Keratinocyte (primary cell): ENCODE results near the gene PLD4. TPM values are rescaled to one million over a fixed set of nuclear protein-coding genes. Genes with fewer than 3 reads are reported as not detected.

Source experiments
- DNase-seq: peaks from one replicate; pipeline ENCODE4 v3.0.0-alpha.2; 2011; ENCODE audit warnings: low read depth, missing footprints, low spot score
- FAIRE-seq: peaks from 2 replicates; lab custom pipeline; 2011; peaks lifted over from hg19 to GRCh38; lab: Jason Lieb, UNC
- H2AFZ ChIP-seq: 2 replicates; pipeline ENCODE4 v1.6.0; 2012; ENCODE audit warnings: low read length, control low read depth, inconsistent platforms; ENCODE audit not compliant: control insufficient read depth
- H3K27ac ChIP-seq: 2 replicates; pipeline ENCODE4 v1.5.1; 2011; ENCODE audit warnings: low read length; ENCODE audit not compliant: control insufficient read depth, insufficient read depth
- H3K27me3 ChIP-seq: 3 replicates; pipeline ENCODE4 v1.6.0; 2011; ENCODE audit warnings: low read length; ENCODE audit not compliant: control insufficient read depth, insufficient read depth; ENCODE audit errors: extremely low read depth
- H3K36me3 ChIP-seq, 2 experiments: 2 replicates in 1 of 2; 3 replicates in 1 of 2; pipeline ENCODE4 v1.5.1; 2011; ENCODE audit warnings: low read length in 2 of 2, mild to moderate bottlenecking in 1 of 2; ENCODE audit not compliant: control insufficient read depth in 2 of 2, insufficient read depth in 2 of 2; ENCODE audit errors: extremely low read depth in 1 of 2
- H3K4me1 ChIP-seq: 3 replicates; pipeline ENCODE4 v1.5.1; 2011; ENCODE audit warnings: low read length; ENCODE audit not compliant: control insufficient read depth, insufficient read depth; ENCODE audit errors: extremely low read depth
- H3K4me2 ChIP-seq: 3 replicates; pipeline ENCODE4 v1.6.0; 2011; ENCODE audit warnings: low read depth, low read length; ENCODE audit not compliant: control insufficient read depth, insufficient read depth; ENCODE audit errors: extremely low read depth
- H3K4me3 ChIP-seq, 3 experiments: fragments of 200-600 bp in 1 of 3; sonication (generic) in 1 of 3; 2 replicates in 2 of 3; 3 replicates in 1 of 3; pipeline ENCODE4 v1.5.1; 2011 to 2016; ENCODE audit warnings: low read length in 3 of 3, mild to moderate bottlenecking in 3 of 3, control low read depth in 2 of 3, inconsistent platforms in 1 of 3, low read depth in 1 of 3, mixed read lengths in 1 of 3, mixed run types in 1 of 3, moderate library complexity in 1 of 3; ENCODE audit not compliant: control insufficient read depth in 2 of 3, insufficient read depth in 2 of 3; ENCODE audit errors: extremely low read depth in 1 of 3
- H3K79me2 ChIP-seq: 2 replicates; pipeline ENCODE4 v1.6.0; 2012; ENCODE audit warnings: low read length; ENCODE audit not compliant: control insufficient read depth, insufficient read depth
- H3K9ac ChIP-seq: 3 replicates; pipeline ENCODE4 v1.6.0; 2011; ENCODE audit warnings: low read length; ENCODE audit not compliant: control insufficient read depth, insufficient read depth; ENCODE audit errors: extremely low read depth
- H3K9me1 ChIP-seq: 3 replicates; pipeline ENCODE4 v1.6.0; 2011; ENCODE audit warnings: low read length; ENCODE audit not compliant: control insufficient read depth, insufficient read depth; ENCODE audit errors: extremely low read depth
- H3K9me3 ChIP-seq: 2 replicates; pipeline ENCODE4 v1.5.1; 2012; ENCODE audit warnings: low read depth, low read length; ENCODE audit not compliant: control insufficient read depth
- H4K20me1 ChIP-seq: 3 replicates; pipeline ENCODE4 v1.6.0; 2011; ENCODE audit warnings: low read length; ENCODE audit not compliant: control insufficient read depth, insufficient read depth; ENCODE audit errors: extremely low read depth
- CTCF ChIP-seq, 3 experiments: IDR thresholded peaks in 1 of 3; conservative IDR thresholded peaks in 1 of 3; optimal IDR thresholded peaks in 1 of 3; 2 replicates in 2 of 3; 3 replicates in 1 of 3; pipeline versions ENCODE3 to v1.5.1; 2011; ENCODE audit warnings: low read length in 3 of 3, mild to moderate bottlenecking in 3 of 3, moderate library complexity in 2 of 3, control low read depth in 1 of 3, inconsistent platforms in 1 of 3; ENCODE audit not compliant: insufficient read depth in 2 of 3; ENCODE audit errors: extremely low read depth in 1 of 3
- EZH2 ChIP-seq: IDR thresholded peaks from one replicate; pipeline ENCODE4 v1.6.1; 2012; ENCODE audit warnings: inconsistent platforms, mild to moderate bottlenecking, low read length, moderate library complexity
- dilution Hi-C: fragments of 300-500 bp; cut with MboI; formaldehyde crosslinking; loops from one replicate; pipeline ENCODE4 v1.7.0; 2020; ENCODE audit warnings: low sequenced_read_pairs; ENCODE audit not compliant: extremely low pct_ligation_motif_present
- polyA plus RNA-seq, 5 experiments: library from polyadenylated mRNA; depleted of rRNA in 3 of 5; stranded (reverse) in 3 of 5; stranded (forward) in 1 of 5; unstranded in 1 of 5; fragments of >200 nt; gene quantifications; 1 replicate in 1 of 5; 2 replicates in 3 of 5; 3 replicates in 1 of 5; pipeline versions ENCODE4 v1.2.1 to v1.2.3, GENCODE V29; 2011 to 2012; ENCODE audit warnings: missing spikeins in 2 of 5, low read depth in 1 of 5, low replicate concordance in 1 of 5

PLD4 gene
- polyA plus RNA-seq, 1 donor (not counting 4 experiments of a cell fraction or from before 2014, with no cell fraction given) = not detected

DNA sequence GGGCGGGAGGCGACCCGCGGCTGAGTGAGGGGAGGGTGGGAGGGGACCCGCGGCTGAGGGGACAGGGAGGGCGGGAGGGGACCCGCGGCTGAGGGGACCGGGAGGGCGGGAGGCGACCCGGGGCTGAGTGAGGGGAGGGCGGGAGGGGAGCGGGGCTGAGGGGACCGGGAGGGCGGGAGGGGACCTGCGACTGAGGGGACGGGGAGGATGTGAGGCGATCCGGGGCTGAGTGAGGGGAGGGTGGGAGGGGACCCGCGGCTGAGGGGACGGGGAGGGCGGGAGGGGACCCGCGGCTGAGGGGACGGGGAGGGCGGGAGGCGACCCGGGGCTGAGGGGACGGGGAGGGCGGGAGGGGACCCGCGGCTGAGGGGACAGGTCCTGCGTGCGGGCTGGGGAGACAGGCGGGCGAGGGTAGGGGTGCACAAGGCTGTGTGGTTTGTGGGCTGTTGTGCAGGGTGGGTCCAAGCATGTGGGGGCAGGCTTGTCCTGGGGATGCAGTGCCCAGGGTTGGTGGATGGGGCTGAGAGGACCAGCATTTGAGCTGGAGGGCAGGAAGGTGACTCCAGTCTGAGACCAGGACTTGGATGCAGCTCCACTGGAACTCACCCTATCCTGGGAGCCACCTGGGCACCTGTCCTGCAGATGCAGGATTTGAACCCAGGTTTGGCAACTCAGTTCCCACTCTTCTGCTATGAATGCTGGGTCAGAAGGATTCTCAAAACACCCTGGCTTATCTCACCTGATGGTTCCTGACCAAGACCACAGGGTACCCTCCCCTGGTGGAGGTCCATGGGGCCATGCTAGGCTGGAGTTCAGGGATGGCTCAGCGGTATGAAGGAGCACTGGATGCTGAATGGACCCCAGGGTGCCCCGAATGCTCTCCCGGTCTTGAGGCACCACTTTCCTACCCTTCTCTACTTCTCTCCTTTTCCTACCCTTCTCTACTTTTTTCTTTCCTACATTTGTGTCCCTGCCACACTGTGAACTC lies 9.4 kb downstream of the PLD4 start:
- no peak overlapping the region for H2AFZ ChIP-seq
- H3K4me2 ChIP-seq = no peak overlapping the region
- no peaks in the 10 kb centered on the region for H3K9me3 ChIP-seq
- peaks cover 24% of the 10 kb centered on the region for H3K27me3 ChIP-seq
- peaks cover under 1 to 2% of the 10 kb centered on the region in 2 experiments for H3K36me3 ChIP-seq
- H3K4me1 ChIP-seq = no peaks in the 10 kb centered on the region
- H3K9me1 ChIP-seq = no peaks in the 10 kb centered on the region
- no peaks in the 10 kb centered on the region for H4K20me1 ChIP-seq
- DNase-seq = no peak
- no peak overlapping the region for H3K27ac ChIP-seq
- TF ChIP-seq CTCF (optimal IDR thresholded peaks at IDR 0.05 in 1 of 3, IDR thresholded peaks at IDR 0.05 in 1 of 3, conservative IDR thresholded peaks at IDR 0.05 in 1 of 3; ENCODE audit: extremely low read depth in 1 of 3, insufficient read depth in 2 of 3, low read length in 3 of 3) = no peak
- no peak for TF ChIP-seq EZH2
- dilution Hi-C loops = no loop called here
- peak overlapping the region in 1 of 3 experiments; percentile 36 for H3K4me3 ChIP-seq
- H3K9ac ChIP-seq = no peak overlapping the region
- no peaks in the 10 kb centered on the region for H3K79me2 ChIP-seq
- no peak for FAIRE-seq

DNA sequence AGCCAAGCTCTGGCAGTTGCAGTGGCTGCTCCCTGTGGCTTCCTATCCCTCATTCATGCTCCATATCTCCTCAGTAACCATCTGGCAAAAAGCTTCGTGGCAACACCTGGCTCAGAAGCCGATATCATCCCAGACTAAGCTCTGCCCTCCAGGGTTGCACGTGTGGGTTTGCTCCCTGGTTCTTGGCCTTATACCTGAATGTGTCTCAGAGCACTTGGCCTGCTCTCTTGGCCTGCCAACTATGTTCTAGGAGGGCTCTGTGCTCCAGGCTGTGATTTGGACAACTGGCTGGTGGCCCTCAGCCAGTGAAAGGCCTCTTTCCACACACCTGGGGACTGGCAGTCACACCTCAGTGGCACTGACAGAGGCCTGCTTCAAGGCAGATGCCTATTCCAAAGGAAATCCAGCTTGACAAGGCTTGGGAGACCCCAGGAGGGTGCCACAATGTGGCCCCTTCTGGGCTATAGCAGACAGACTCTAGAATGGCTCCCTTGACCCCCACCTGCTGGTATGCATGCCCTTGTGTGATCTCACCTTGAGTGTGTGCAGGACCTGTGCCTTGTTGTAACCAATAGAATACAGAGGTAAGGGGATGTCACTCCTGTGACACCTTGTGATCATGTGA lies 10.5 kb downstream of the PLD4 start:
- no peaks in the 10 kb centered on the region for H3K79me2 ChIP-seq
- H3K9ac ChIP-seq = no peak overlapping the region
- H3K27ac ChIP-seq = no peak overlapping the region
- no peak for TF ChIP-seq EZH2
- TF ChIP-seq CTCF (optimal IDR thresholded peaks at IDR 0.05 in 1 of 3, IDR thresholded peaks at IDR 0.05 in 1 of 3, conservative IDR thresholded peaks at IDR 0.05 in 1 of 3; ENCODE audit: extremely low read depth in 1 of 3, insufficient read depth in 2 of 3, low read length in 3 of 3) = no peak
- no peak overlapping the region for H3K4me2 ChIP-seq
- H3K9me3 ChIP-seq = no peaks in the 10 kb centered on the region
- no peaks in the 10 kb centered on the region for H3K4me1 ChIP-seq
- DNase-seq = no peak
- no peaks in the 10 kb centered on the region for H3K9me1 ChIP-seq
- no peak for FAIRE-seq
- no peak overlapping the region for H3K4me3 ChIP-seq
- peaks cover 12 to 13% of the 10 kb centered on the region in 2 experiments for H3K36me3 ChIP-seq
- H3K27me3 ChIP-seq = peaks cover 24% of the 10 kb centered on the region
- H4K20me1 ChIP-seq = no peaks in the 10 kb centered on the region
- dilution Hi-C loops = no loop called here
- no peak overlapping the region for H2AFZ ChIP-seq
